ENCODE measurements around the gene VWF. TPM values are rescaled to one million over a fixed set of nuclear protein-coding genes. Genes with fewer than 3 reads are reported as not detected.

Gene VWF
- total and polyA plus RNA-seq, 2 donors (not counting 3 experiments of a cell fraction or from before 2014, with no cell fraction given) = 1,041 to 2,328 TPM

DNA sequence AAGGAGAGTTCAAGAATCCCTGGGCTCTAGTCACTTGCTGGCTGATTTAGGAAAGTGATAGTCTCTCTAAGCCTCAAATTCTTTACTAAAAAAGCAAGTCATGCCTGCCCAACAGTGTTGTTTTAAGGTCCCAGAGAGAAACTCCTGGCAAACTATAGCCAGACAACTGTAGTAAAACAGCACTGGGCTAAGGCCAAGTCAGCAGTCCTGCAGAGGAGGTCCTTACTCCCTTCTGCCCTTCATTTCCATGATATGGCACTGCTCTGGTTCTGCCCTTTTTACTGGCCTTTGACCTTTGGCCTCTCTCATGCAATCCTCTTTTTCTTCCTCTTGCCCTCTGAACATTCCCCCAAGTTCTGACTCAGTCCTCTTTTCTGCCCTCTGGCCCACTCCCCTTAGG is 74.9 kb downstream of the VWF start:
- intact Hi-C loops (cut with micrococcal nuclease) = no loop called here
- DNase-seq (ENCODE audit: low read depth, low spot score) (no peak), FAIRE-seq (no peak)

GRCh38 chr12:6047249-6048237 is 76.9 kb downstream of the VWF start:
- dilution Hi-C loops (cut with MboI; ENCODE audit: extremely low pct_ligation_motif_present, low sequenced_read_pairs) = no loop called here
- no peaks in the 10 kb centered on the region for H3K9me3 ChIP-seq (replicated peaks; ENCODE audit: control insufficient read depth, insufficient read depth, low read length)
- TF ChIP-seq POLR2A (IDR thresholded peaks at IDR 0.05; ENCODE audit: low read depth, low read length) = peak; percentile 32
- no peak for TF ChIP-seq EZH2 (IDR thresholded peaks at IDR 0.05; ENCODE audit: borderline replicate concordance, low read depth, low read length, severe bottlenecking)
- no peak for TF ChIP-seq MYC (IDR thresholded peaks at IDR 0.05; ENCODE audit: low read depth, low read length)
- no peak for TF ChIP-seq POLR2AphosphoS5 (IDR thresholded peaks at IDR 0.05; ENCODE audit: insufficient read depth, low read depth, low read length)
- no peak for TF ChIP-seq FOS (IDR thresholded peaks at IDR 0.05; ENCODE audit: borderline replicate concordance, insufficient read depth, low read length)
- peaks cover 69 to 80% of the 10 kb centered on the region in 2 experiments for H3K36me3 ChIP-seq (ENCODE audit: control insufficient read depth in 2 of 2, extremely low read depth in 1 of 2, insufficient read depth in 2 of 2, low read length in 2 of 2)
- H2AFZ ChIP-seq (ENCODE audit: low read depth, low read length) = no peak overlapping the region
- H3K9me1 ChIP-seq (replicated peaks; ENCODE audit: control insufficient read depth, extremely low read depth, insufficient read depth, low read length) = no peaks in the 10 kb centered on the region
- intact Hi-C loops (cut with micrococcal nuclease) = no loop called here
- H4K20me1 ChIP-seq (replicated peaks; ENCODE audit: control insufficient read depth, extremely low read depth, insufficient read depth, low read length) = peaks cover 2% of the 10 kb centered on the region
- H3K9ac ChIP-seq (replicated peaks; ENCODE audit: extremely low read depth, insufficient read depth, low read length) = no peak overlapping the region
- POLR2A ChIA-PET = no interaction called here
- no peak overlapping the region for H3K4me2 ChIP-seq (ENCODE audit: insufficient read depth, low read length)
- peaks cover 2% of the 10 kb centered on the region for H3K79me2 ChIP-seq (ENCODE audit: control insufficient read depth, insufficient read depth, low read length)
- DNase-seq (ENCODE audit: low read depth, low spot score) (no peak), FAIRE-seq (no peak)
- BruUV-seq (replicated peaks) = no TSS peak
- no peaks in the 10 kb centered on the region for H3K27me3 ChIP-seq (ENCODE audit: control insufficient read depth in 2 of 2, insufficient read depth in 2 of 2, low read length in 2 of 2)
- no peak overlapping the region for H3K27ac ChIP-seq (ENCODE audit: insufficient read depth, low read depth, low read length)
- peaks cover 8% of the 10 kb centered on the region for H3K4me1 ChIP-seq (ENCODE audit: control insufficient read depth, extremely low read depth, insufficient read depth, low read length)
- H3K4me3 ChIP-seq (replicated peaks in 1 of 3; ENCODE audit: insufficient read depth in 1 of 3, low read depth in 1 of 3, low read length in 3 of 3) = no peak overlapping the region
- CTCF ChIA-PET = interaction anchor here (1.0 to 1.9 kb wide), 2 partner anchors 10 kb away, joined by 4 to 5 read pairs; no protein-coding TSS in a partner anchor

More for the DNA sequence above, 74.9 kb downstream of the VWF start:
- no peak overlapping the region for H2AFZ ChIP-seq (ENCODE audit: low read depth, low read length)
- peaks cover 62 to 75% of the 10 kb centered on the region in 2 experiments for H3K36me3 ChIP-seq (ENCODE audit: control insufficient read depth in 2 of 2, extremely low read depth in 1 of 2, insufficient read depth in 2 of 2, low read length in 2 of 2)
- peaks cover 26% of the 10 kb centered on the region for H3K4me1 ChIP-seq (ENCODE audit: control insufficient read depth, extremely low read depth, insufficient read depth, low read length)
- H3K4me2 ChIP-seq (ENCODE audit: insufficient read depth, low read length) = no peak overlapping the region
- dilution Hi-C loops (cut with MboI; ENCODE audit: extremely low pct_ligation_motif_present, low sequenced_read_pairs) = no loop called here
- POLR2A ChIA-PET = no interaction called here
- no peaks in the 10 kb centered on the region for H3K9me1 ChIP-seq (replicated peaks; ENCODE audit: control insufficient read depth, extremely low read depth, insufficient read depth, low read length)
- CTCF ChIA-PET = no interaction called here
- no peaks in the 10 kb centered on the region for H3K9me3 ChIP-seq (replicated peaks; ENCODE audit: control insufficient read depth, insufficient read depth, low read length)
- H4K20me1 ChIP-seq (replicated peaks; ENCODE audit: control insufficient read depth, extremely low read depth, insufficient read depth, low read length) = no peaks in the 10 kb centered on the region
- no peak overlapping the region for H3K9ac ChIP-seq (replicated peaks; ENCODE audit: extremely low read depth, insufficient read depth, low read length)
- no peak overlapping the region for H3K27ac ChIP-seq (ENCODE audit: insufficient read depth, low read depth, low read length)
- no TSS peak for BruUV-seq (replicated peaks)
- H3K4me3 ChIP-seq (replicated peaks in 1 of 3; ENCODE audit: insufficient read depth in 1 of 3, low read depth in 1 of 3, low read length in 3 of 3) = no peak overlapping the region
- H3K27me3 ChIP-seq (ENCODE audit: control insufficient read depth in 2 of 2, insufficient read depth in 2 of 2, low read length in 2 of 2) = no peaks in the 10 kb centered on the region
- peak; percentile 8 for TF ChIP-seq POLR2AphosphoS5 (IDR thresholded peaks at IDR 0.05; ENCODE audit: insufficient read depth, low read depth, low read length)
- no peak for TF ChIP-seq MYC (IDR thresholded peaks at IDR 0.05; ENCODE audit: low read depth, low read length)
- H3K79me2 ChIP-seq (ENCODE audit: control insufficient read depth, insufficient read depth, low read length) = peaks cover 2% of the 10 kb centered on the region

Data from endothelial cell of umbilical vein (primary cell).